IPS-18a (cell line): ENCODE results near the gene KCND3.

Experiments used
- H3K27ac ChIP-seq: one replicate; pipeline ENCODE4 v1.5.1; 2013; ENCODE audit warnings: low read length
- H3K27me3 ChIP-seq: one replicate; pipeline ENCODE4 v1.6.1; 2013; ENCODE audit warnings: mild to moderate bottlenecking, low read length; ENCODE audit not compliant: control insufficient read depth, insufficient read depth
- H3K36me3 ChIP-seq: one replicate; pipeline ENCODE4 v1.6.1; 2013; ENCODE audit warnings: low read depth, low read length; ENCODE audit not compliant: control insufficient read depth
- H3K4me1 ChIP-seq: one replicate; pipeline ENCODE4 v1.6.1; 2013; ENCODE audit warnings: low read depth, low read length; ENCODE audit not compliant: control insufficient read depth
- H3K4me3 ChIP-seq: one replicate; pipeline ENCODE4 v1.5.1; 2013; ENCODE audit warnings: low read length
- H3K9ac ChIP-seq: one replicate; pipeline ENCODE4 v1.6.1; 2013; ENCODE audit warnings: mild to moderate bottlenecking, low read length, moderate library complexity
- H3K9me3 ChIP-seq: one replicate; pipeline ENCODE4 v1.6.1; 2013; ENCODE audit warnings: low read depth, low read length; ENCODE audit not compliant: control insufficient read depth

The KCND3 gene

GRCh38 chr1:111887385-111887784 lies 102.1 kb downstream of the KCND3 start:
- Histone ChIP-seq H3K4me1 (peaks cover 10% of the 10 kb centered on the region), H3K9ac (no peak overlapping the region), H3K9me3 (no peaks in the 10 kb centered on the region), H3K27me3 (no peaks in the 10 kb centered on the region), H3K4me3 (no peak overlapping the region), H3K27ac (no peak overlapping the region), H3K36me3 (no peaks in the 10 kb centered on the region)

GRCh38 chr1:111886741-111887140 lies 102.7 kb downstream of the KCND3 start:
- Histone ChIP-seq H3K4me1 (peaks cover 10% of the 10 kb centered on the region), H3K27me3 (no peaks in the 10 kb centered on the region), H3K36me3 (no peaks in the 10 kb centered on the region), H3K27ac (no peak overlapping the region), H3K9ac (no peak overlapping the region), H3K9me3 (no peaks in the 10 kb centered on the region), H3K4me3 (no peak overlapping the region)

- no peaks in the 10 kb centered on the region for H3K27me3 ChIP-seq
Measured at GRCh38 chr1:111884772-111885443, 104.6 kb downstream of the KCND3 start.

GRCh38 chr1:111882986-111883560 lies 106.4 kb downstream of the KCND3 start:
- no peaks in the 10 kb centered on the region for H3K27me3 ChIP-seq
- H3K36me3 ChIP-seq: no peaks in the 10 kb centered on the region

More at GRCh38 chr1:111884772-111885443, 104.6 kb downstream of the KCND3 start:
- no peak overlapping the region for H3K9ac ChIP-seq
- no peak overlapping the region for H3K27ac ChIP-seq
- H3K4me1 ChIP-seq: peaks cover 10% of the 10 kb centered on the region
- H3K4me3 ChIP-seq: no peak overlapping the region
- H3K9me3 ChIP-seq: no peaks in the 10 kb centered on the region
- H3K36me3 ChIP-seq: no peaks in the 10 kb centered on the region

GRCh38 chr1:111882559-111882958 lies 106.9 kb downstream of the KCND3 start:
- H3K27me3 ChIP-seq: no peaks in the 10 kb centered on the region
- H3K27ac ChIP-seq: no peak overlapping the region
- H3K4me1 ChIP-seq: peaks cover 10% of the 10 kb centered on the region
- no peak overlapping the region for H3K9ac ChIP-seq
- no peak overlapping the region for H3K4me3 ChIP-seq
- no peaks in the 10 kb centered on the region for H3K9me3 ChIP-seq
- no peaks in the 10 kb centered on the region for H3K36me3 ChIP-seq

More at GRCh38 chr1:111882986-111883560, 106.4 kb downstream of the KCND3 start:
- Histone ChIP-seq H3K4me3 (no peak overlapping the region), H3K4me1 (peaks cover 10% of the 10 kb centered on the region), H3K27ac (no peak overlapping the region), H3K9me3 (no peaks in the 10 kb centered on the region), H3K9ac (no peak overlapping the region)

DNA sequence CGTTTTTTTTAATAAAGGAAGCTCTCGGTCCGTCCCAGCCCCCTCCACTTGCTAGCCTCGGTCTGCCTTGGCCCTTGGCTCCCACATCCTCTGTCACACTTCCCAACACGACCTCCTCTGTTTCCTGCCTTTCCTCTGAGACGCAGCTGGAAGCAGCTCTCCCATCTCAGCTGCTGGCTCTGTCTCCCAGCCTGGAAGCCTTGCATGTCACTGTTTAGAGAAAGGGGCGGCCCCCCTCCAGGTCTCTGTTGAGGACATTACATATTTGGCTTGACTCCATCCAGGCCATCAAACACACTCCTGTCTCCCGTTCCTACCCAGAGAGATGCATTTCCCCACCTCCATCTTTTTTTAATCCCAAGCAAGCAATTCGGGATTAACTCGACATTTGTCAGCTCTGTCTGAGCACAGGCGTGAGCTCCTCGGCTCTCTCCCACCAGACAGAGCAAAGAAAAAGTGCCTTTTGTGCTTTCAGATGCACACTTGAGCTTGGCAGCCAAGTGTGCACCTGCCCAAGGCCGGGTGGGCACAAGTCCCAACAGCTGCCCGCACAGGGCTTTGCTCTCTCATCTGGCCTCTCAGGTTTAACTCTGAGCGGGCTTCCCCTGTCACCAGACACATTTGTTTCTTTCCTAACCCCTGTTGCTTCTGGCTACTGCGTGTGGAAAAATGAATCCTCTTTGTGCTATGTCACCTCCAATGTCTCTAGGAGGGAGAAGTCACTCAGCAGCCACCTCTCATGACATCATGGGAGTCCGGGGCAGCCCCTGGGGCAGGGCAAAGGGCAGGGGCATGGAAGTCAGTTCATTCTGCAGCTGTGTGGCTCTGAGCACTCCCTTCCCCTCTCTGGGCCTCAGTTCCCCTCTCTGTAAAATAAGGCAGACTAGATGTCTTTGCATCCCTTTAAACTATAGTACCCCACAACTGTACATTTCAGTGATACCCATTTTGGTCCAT lies 108.3 kb downstream of the KCND3 start:
- no peaks in the 10 kb centered on the region for H3K27me3 ChIP-seq
- H3K4me3 ChIP-seq: no peak overlapping the region

DNA sequence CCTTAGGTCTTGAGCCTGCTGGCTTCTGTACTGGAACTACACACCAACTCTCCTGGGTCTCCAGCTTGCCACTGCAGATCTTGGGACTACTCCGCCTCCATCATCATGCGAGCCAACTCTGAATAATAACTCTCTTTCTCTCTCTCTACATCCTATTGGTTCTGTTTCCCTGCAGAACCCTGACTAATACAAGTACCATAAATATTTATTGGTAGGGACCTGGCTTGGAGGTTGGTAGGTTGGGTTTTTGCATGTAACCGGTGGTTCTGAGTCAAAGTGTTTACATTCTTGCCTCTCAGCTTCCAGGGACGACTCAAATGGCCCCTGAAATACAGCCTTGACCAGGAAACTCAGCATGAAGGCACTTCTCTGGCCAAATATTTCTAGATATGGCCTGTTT lies 110.4 kb downstream of the KCND3 start:
- H3K27ac ChIP-seq: no peak overlapping the region
- no peaks in the 10 kb centered on the region for H3K27me3 ChIP-seq
- H3K4me1 ChIP-seq: no peaks in the 10 kb centered on the region
- no peak overlapping the region for H3K9ac ChIP-seq
- H3K4me3 ChIP-seq: no peak overlapping the region
- H3K36me3 ChIP-seq: no peaks in the 10 kb centered on the region
- no peaks in the 10 kb centered on the region for H3K9me3 ChIP-seq

More for the DNA sequence above, 108.3 kb downstream of the KCND3 start:
- Histone ChIP-seq H3K27ac (no peak overlapping the region), H3K4me1 (peaks cover 2% of the 10 kb centered on the region), H3K36me3 (no peaks in the 10 kb centered on the region), H3K9me3 (no peaks in the 10 kb centered on the region), H3K9ac (no peak overlapping the region)

DNA sequence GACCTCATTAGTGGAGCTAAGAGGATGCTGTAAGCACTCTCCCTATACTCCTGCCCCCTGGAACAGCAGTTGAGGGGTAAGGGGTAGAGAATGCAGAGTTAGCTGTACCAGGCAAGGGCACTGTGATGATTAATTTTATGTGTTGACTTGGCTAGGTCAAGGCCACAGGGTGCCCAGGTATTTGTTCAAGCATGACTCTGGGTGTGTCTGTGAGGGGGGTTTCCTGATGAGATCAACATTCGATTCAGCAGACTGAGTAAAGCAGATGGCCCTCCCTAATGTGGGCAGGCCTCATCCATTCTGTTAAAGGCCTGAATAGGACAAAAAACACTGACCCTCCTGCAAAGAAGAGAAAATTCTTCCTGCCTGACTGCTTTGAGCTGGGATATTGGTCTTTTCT lies 110.8 kb downstream of the KCND3 start:
- no peaks in the 10 kb centered on the region for H3K27me3 ChIP-seq
- no peaks in the 10 kb centered on the region for H3K4me1 ChIP-seq
- no peak overlapping the region for H3K4me3 ChIP-seq
- H3K9ac ChIP-seq: no peak overlapping the region
- no peaks in the 10 kb centered on the region for H3K9me3 ChIP-seq
- H3K36me3 ChIP-seq: no peaks in the 10 kb centered on the region
- no peak overlapping the region for H3K27ac ChIP-seq

GRCh38 chr1:111878091-111878490 lies 111.4 kb downstream of the KCND3 start:
- H3K36me3 ChIP-seq: no peaks in the 10 kb centered on the region
- H3K9me3 ChIP-seq: no peaks in the 10 kb centered on the region
- no peaks in the 10 kb centered on the region for H3K4me1 ChIP-seq
- H3K9ac ChIP-seq: no peak overlapping the region
- H3K4me3 ChIP-seq: no peak overlapping the region
- no peak overlapping the region for H3K27ac ChIP-seq
- H3K27me3 ChIP-seq: no peaks in the 10 kb centered on the region

- no peak overlapping the region for H3K27ac ChIP-seq
- H3K4me3 ChIP-seq: no peak overlapping the region
- H3K27me3 ChIP-seq: no peaks in the 10 kb centered on the region
- no peak overlapping the region for H3K9ac ChIP-seq
- no peaks in the 10 kb centered on the region for H3K36me3 ChIP-seq
- H3K9me3 ChIP-seq: no peaks in the 10 kb centered on the region
- H3K4me1 ChIP-seq: no peaks in the 10 kb centered on the region
Measured at GRCh38 chr1:111876631-111877030, 112.8 kb downstream of the KCND3 start.

GRCh38 chr1:111875640-111876039 lies 113.8 kb downstream of the KCND3 start:
- no peak overlapping the region for H3K4me3 ChIP-seq
- no peaks in the 10 kb centered on the region for H3K9me3 ChIP-seq
- H3K4me1 ChIP-seq: no peaks in the 10 kb centered on the region
- no peak overlapping the region for H3K27ac ChIP-seq
- H3K9ac ChIP-seq: no peak overlapping the region
- no peaks in the 10 kb centered on the region for H3K36me3 ChIP-seq
- H3K27me3 ChIP-seq: no peaks in the 10 kb centered on the region
